Upper lobe of left lung (tissue), 4 donors: ENCODE measurements around the gene LRP8.

Experiments
- CTCF ChIP-seq, 6 experiments: fragments of 450-650 bp in 4 of 6; fragments of 200-600 bp in 2 of 6; sonication (generic) in 2 of 6; IDR thresholded peaks; one replicate each; pipeline ENCODE4 v1.5.1; 2016 to 2019; ENCODE audit warnings: antibody characterized with exemption in 6 of 6
- EP300 ChIP-seq, 4 donors: sonication (generic); formaldehyde crosslinking; IDR thresholded peaks; one replicate each; pipeline ENCODE4 v1.5.1; 2017; ENCODE audit warnings: antibody characterized with exemption in 4 of 4, control low read depth in 2 of 4
- POLR2A ChIP-seq, 4 donors: fragments of 450-650 bp; IDR thresholded peaks; one replicate each; pipeline ENCODE4 v1.5.1; 2016 to 2017; ENCODE audit warnings: antibody characterized with exemption in 4 of 4, mild to moderate bottlenecking in 2 of 4
- POLR2AphosphoS5 ChIP-seq, 2 donors: sonication (generic); formaldehyde crosslinking; IDR thresholded peaks; one replicate each; pipeline ENCODE4 v1.5.1; 2017; ENCODE audit warnings: antibody characterized with exemption in 2 of 2

- no peak for TF ChIP-seq POLR2A (IDR thresholded peaks at IDR 0.05)
- TF ChIP-seq CTCF (IDR thresholded peaks at IDR 0.05) = no peak
- no peak for TF ChIP-seq EP300 (IDR thresholded peaks at IDR 0.05)
- no peak for TF ChIP-seq POLR2AphosphoS5 (IDR thresholded peaks at IDR 0.05)
Measured at GRCh38 chr1:53324728-53325297, 3.1 kb downstream of the LRP8 start.
